Measurements from ENCODE around the gene PTPN18. TPM values are rescaled to one million over a fixed set of nuclear protein-coding genes. Genes with fewer than 3 reads are reported as not detected.

PTPN18 gene
- polyA plus RNA-seq, 6 donors from 2014 or later: 57.8 to 83.3 (median 68.5) TPM

DNA sequence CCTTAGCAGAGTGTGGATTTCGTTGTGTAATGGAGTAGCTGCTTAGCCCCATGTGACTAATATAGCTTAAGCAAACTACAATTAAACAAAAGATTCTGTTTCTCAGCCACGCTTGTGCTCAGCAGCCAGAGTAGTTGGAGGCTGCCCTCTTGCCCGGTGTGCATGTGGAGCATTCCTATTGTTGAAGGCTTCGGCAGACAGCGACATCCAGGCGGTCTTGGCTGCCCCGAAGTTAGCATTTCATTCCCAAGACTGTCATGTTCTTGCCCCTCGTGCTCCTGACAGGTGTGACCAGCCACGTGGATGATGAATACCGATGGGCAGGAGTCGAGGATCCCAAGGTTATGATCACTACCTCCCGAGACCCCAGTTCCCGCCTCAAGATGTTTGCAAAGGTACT is 10.8 kb upstream of the PTPN18 start:
- Mint-ChIP-seq H3K4me3 (peak overlapping the region in 3 of 8 donors; percentile 98 to 99 (median 99)), H3K27me3 (no peaks in the 10 kb centered on the region)

DNA sequence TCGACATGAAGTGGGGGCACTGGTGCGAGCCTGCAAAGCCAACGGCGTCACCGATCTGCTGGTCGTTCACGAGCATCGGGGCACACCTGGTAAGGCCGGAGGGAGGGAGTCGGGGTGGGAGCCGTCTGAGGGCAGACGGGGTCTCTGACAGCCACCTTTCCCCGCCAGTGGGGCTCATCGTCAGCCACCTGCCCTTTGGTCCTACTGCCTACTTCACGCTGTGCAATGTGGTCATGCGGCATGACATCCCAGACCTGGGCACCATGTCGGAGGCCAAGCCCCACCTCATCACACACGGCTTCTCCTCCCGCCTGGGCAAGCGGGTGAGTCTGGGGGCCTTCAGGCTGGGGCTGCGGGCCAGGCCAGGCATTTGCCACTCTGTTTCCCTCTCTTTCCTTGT is 10.2 kb upstream of the PTPN18 start:
- no peak for ATAC-seq (ENCODE audit: low read depth in 2 of 2)
- H3K9me3 Mint-ChIP-seq: peaks cover 0 to 1% (median 0%) of the 10 kb centered on the region in 7 donors
- peaks cover 23 to 50% (median 37%) of the 10 kb centered on the region in 3 donors for H3K4me1 Mint-ChIP-seq
- peak overlapping the region in 1 of 6 donors; percentile 21 for H3K27ac Mint-ChIP-seq
- DNase-seq: no peak
- peaks cover 14 to 24% of the 10 kb centered on the region in 2 donors for H3K36me3 Mint-ChIP-seq
- H3K4me3 Mint-ChIP-seq: peak overlapping the region in 2 of 8 donors; percentile 58 to 77
- no peaks in the 10 kb centered on the region for H3K27me3 Mint-ChIP-seq

More for the DNA sequence above, 10.8 kb upstream of the PTPN18 start:
- ATAC-seq (ENCODE audit: low read depth in 2 of 2): no peak
- Mint-ChIP-seq H3K4me1 (peaks cover 28 to 55% (median 42%) of the 10 kb centered on the region in 3 donors), H3K27ac (no peak overlapping the region), H3K36me3 (peaks cover 14 to 28% of the 10 kb centered on the region in 2 donors), H3K9me3 (peaks cover 0 to 1% (median 0%) of the 10 kb centered on the region in 7 donors)
- no peak for DNase-seq

DNA sequence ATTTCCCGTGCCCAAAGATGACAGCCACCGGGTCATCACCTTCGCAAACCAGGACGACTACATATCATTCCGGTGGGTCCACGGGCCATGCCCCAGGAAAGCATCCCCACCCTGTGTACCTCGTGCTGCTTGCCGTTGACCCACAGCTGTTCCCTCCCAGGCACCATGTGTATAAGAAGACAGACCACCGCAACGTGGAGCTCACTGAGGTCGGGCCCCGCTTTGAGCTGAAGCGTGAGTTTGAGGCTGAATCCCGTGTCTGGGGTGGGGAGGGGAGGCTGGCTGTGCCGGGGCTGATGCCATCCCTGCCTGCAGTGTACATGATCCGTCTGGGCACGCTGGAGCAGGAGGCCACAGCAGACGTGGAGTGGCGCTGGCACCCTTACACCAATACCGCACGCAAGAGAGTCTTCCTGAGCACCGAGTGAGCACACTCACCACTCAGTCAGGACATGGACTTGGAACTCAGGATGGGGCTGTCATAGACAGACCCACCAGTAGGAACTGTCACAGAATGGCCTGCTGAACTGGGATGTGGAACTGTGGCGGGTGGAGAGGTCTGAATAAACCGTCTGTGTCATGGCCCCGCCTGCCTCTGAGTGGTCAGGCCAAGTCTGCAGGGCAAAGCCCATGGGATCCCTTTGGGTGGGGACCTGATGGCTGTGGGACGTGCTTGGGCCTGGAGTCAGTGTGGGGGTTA is 9.7 kb upstream of the PTPN18 start:
- DNase-seq (no peak), ATAC-seq (ENCODE audit: low read depth in 2 of 2) (no peak)
- Mint-ChIP-seq H3K4me3 (peak overlapping the region in 5 of 8 donors; percentile 30 to 77 (median 58)), H3K36me3 (peaks cover 14 to 24% of the 10 kb centered on the region in 2 donors), H3K27ac (peak overlapping the region in 1 of 6 donors; percentile 55), H3K4me1 (peaks cover 20 to 47% (median 33%) of the 10 kb centered on the region in 3 donors), H3K9me3 (peaks cover 0 to 1% (median 0%) of the 10 kb centered on the region in 7 donors), H3K27me3 (no peaks in the 10 kb centered on the region)

DNA sequence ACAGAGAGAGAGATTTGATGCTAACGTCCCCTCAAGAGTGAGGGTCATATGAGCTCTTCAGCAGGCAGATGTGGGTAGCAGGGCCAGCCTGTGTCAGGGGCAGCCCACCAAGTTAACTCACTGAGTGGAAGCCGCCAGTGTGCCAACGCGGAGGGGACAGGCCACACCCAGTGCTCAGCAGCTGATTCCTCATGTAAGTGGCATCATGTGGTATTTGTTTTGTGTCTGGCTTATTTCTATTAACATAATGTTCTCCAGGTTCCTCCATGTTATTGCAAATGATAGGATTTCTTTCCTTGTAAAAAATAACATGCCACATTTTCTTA is 9.2 kb upstream of the PTPN18 start:
- no peak for ATAC-seq (ENCODE audit: low read depth in 2 of 2)
- Mint-ChIP-seq H3K36me3 (peaks cover 14 to 24% of the 10 kb centered on the region in 2 donors), H3K27me3 (no peaks in the 10 kb centered on the region), H3K9me3 (peaks cover 0 to 1% (median 0%) of the 10 kb centered on the region in 7 donors), H3K4me1 (peaks cover 21 to 46% (median 31%) of the 10 kb centered on the region in 3 donors), H3K27ac (no peak overlapping the region), H3K4me3 (peak overlapping the region in 3 of 8 donors; percentile 30 to 77 (median 63))
- DNase-seq: no peak

DNA sequence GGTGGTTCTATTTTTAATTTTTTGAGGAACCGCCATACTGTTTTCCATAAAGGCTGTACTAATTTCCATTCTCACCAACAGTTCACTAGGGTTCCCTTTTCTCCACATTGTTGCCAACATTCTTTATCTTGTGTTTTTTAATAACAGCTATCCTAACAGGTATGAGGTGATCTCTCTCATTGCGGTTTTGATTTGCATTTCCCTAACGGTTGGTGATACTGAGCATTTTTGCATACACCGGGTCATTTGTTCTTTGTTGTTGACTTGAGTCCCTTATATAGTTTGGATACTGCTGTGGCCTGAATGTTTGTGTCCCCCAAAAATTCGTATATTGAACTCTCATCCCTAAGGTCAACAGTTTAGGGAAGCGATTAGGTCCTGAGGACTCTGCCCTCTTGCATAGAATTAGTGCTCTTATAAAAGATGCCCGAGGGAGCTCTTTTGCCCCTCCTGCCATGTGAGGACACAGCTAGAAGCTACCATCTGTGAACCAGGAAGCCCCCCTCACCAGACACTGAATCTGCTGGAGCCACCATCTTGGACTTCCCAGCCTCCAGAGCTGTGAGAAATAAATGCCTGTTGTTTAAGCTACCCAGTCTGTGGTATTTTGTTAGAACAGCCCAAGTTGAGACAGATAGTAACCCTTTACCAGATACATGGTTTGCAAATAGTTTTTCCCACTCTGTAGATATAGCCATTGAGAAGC is 8.5 kb upstream of the PTPN18 start:
- Mint-ChIP-seq H3K4me1 (peaks cover 23 to 50% (median 32%) of the 10 kb centered on the region in 3 donors), H3K9me3 (peaks cover 0 to 1% (median 0%) of the 10 kb centered on the region in 7 donors), H3K27ac (peak overlapping the region in 1 of 6 donors; percentile 51), H3K36me3 (peaks cover 14 to 24% of the 10 kb centered on the region in 2 donors), H3K27me3 (no peaks in the 10 kb centered on the region), H3K4me3 (peak overlapping the region in 1 of 8 donors; percentile 77)
- DNase-seq (no peak), ATAC-seq (ENCODE audit: low read depth in 2 of 2) (no peak)

DNA sequence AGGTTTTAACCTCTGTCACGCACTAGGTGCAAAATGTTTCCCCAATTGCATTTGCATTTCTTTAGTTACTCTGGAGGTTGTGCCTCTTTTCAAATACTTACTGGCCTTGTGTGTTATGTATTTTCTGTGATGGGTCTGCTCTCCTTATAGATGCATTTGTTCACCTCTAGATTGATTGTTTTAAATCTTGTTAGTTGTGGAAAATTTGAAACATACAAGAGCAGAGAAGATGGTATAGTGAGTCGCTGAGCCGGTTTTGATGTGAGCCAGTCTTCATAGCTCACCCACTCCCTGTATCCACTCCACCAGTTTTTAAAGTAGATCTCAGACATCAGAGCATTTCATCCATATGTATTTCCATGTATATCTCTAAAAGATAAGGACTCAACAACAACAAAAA is 6.7 kb upstream of the PTPN18 start:
- Mint-ChIP-seq H3K4me1 (peaks cover 21 to 37% (median 30%) of the 10 kb centered on the region in 3 donors), H3K36me3 (peaks cover 14 to 24% of the 10 kb centered on the region in 2 donors), H3K27ac (no peak overlapping the region), H3K4me3 (peak overlapping the region in 1 of 8 donors; percentile 69), H3K9me3 (no peaks in the 10 kb centered on the region), H3K27me3 (no peaks in the 10 kb centered on the region)
- DNase-seq: no peak
- no peak for ATAC-seq (ENCODE audit: low read depth in 2 of 2)

DNA sequence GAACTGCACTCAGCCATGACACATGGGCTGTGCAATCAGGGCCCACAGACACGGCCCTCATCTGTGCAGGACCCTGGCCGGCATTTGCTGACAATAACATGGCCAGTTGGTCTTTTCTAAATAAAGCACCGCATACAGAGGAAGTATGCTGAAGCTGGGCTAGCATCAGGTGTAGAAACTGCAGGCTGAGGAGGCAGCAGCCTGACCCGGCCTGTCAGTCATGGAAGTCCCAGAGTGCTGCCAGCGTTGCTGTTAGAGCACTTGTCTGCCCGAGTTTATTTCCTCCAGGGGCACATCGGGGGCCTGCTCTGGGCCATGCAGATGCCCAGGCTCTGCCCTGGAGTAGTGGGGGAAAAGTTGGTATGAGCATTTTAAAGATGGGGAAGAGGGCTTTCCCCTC is 4.1 kb upstream of the PTPN18 start:
- H3K4me1 Mint-ChIP-seq: peaks cover 22 to 34% (median 33%) of the 10 kb centered on the region in 3 donors
- H3K27ac Mint-ChIP-seq: peak overlapping the region in 4 of 6 donors; percentile 26 to 72 (median 46)
- peak overlapping the region in 3 of 8 donors; percentile 52 to 54 (median 54) for H3K4me3 Mint-ChIP-seq
- ATAC-seq (ENCODE audit: low read depth in 2 of 2) (no peak), DNase-seq (no peak)
- peaks cover 8 to 9% of the 10 kb centered on the region in 2 donors for H3K36me3 Mint-ChIP-seq
- H3K9me3 Mint-ChIP-seq: no peaks in the 10 kb centered on the region
- peaks cover 0 to 2% (median 0%) of the 10 kb centered on the region in 3 donors for H3K27me3 Mint-ChIP-seq

DNA sequence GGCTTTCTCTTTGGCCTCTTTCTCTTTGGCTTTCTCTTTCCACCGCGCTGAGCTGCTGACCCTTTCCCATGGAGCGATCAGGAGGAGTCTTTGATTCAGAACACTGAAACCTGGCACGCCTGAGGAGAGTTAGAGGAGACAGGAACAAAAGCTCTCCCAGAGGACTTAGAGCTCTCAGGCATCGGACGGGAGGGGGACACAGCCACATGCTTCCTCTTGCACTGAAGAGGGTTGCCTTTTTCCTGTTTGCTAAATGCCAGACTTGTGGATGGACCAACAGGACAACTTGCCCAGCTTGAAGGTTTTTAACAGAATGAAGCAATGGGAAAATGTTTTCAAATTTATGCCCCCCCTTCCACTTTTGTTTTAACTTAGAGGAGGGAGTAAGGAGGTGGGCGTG is 3.6 kb upstream of the PTPN18 start:
- Mint-ChIP-seq H3K27me3 (peaks cover 0 to 5% (median 0%) of the 10 kb centered on the region in 3 donors), H3K4me1 (peaks cover 22 to 34% (median 34%) of the 10 kb centered on the region in 3 donors), H3K9me3 (no peaks in the 10 kb centered on the region), H3K36me3 (peaks cover 5% of the 10 kb centered on the region in 2 donors), H3K4me3 (peak overlapping the region in 2 of 8 donors; percentile 54 to 68), H3K27ac (peak overlapping the region in 1 of 6 donors; percentile 53)
- ATAC-seq (ENCODE audit: low read depth in 2 of 2) (no peak), DNase-seq (no peak)

DNA sequence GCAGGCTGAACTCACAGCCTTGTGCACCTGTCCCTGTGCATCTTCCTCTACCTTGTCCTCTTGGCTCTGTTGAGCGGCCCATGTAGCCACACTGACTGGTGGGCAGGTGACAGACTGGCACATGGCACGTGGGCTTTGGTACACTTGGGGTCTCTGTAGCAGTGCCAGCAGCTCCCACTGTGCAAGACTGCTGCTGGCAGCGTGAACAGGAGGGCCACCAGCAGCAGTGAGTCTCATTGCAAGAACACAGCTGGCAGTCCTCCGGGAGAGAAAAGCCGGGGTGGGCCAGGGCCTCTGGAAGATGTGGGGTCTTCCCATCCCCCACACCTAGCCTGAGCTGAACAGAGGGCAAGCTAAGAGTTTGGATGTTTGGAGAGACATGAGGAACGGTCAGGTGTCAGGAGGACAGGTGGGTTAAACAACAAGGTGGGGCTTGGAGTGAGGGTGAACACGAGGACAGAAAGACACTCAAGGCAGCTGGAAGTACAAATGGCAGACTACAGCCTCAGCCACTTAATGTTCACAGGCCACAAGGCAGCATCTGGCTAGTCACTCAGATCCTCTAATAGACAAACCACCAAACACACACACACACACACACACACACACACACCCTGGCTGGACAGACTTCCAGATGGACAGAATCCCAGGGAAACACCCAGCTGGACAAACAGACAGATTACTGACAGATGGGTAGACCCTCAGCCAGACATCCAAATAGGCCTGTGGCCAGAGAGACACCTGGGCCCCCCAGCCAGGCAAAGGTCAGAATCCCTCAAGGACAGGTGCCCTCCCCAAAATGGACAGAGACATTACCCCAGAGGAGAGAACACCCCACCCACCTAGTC is 2.3 kb upstream of the PTPN18 start:
- no peak for ATAC-seq (ENCODE audit: low read depth in 2 of 2)
- peaks cover 0 to 6% (median 0%) of the 10 kb centered on the region in 3 donors for H3K27me3 Mint-ChIP-seq
- no peak for DNase-seq
- H3K9me3 Mint-ChIP-seq: no peaks in the 10 kb centered on the region
- peaks cover 22 to 34% (median 29%) of the 10 kb centered on the region in 3 donors for H3K4me1 Mint-ChIP-seq
- H3K36me3 Mint-ChIP-seq: no peaks in the 10 kb centered on the region
- peak overlapping the region in 1 of 6 donors; percentile 39 for H3K27ac Mint-ChIP-seq
- peak overlapping the region in 3 of 8 donors; percentile 37 to 91 (median 87) for H3K4me3 Mint-ChIP-seq

DNA sequence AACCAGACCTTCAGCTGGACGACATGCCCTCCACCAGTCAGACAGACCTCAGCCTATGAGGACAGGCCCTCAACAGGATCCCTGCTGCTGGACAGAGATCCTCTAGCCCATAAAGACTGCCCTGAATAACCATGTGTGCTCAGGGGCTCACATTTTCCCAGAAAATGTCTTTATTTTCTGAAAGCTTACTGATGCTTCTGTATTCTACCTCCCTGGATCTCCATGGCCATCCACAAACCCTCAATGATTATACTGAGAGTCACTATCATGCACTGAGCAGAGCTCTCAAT is 1.8 kb upstream of the PTPN18 start:
- H3K36me3 Mint-ChIP-seq: no peaks in the 10 kb centered on the region
- peak overlapping the region in 6 of 8 donors; percentile 16 to 91 (median 80) for H3K4me3 Mint-ChIP-seq
- no peaks in the 10 kb centered on the region for H3K9me3 Mint-ChIP-seq
- peak overlapping the region in 1 of 6 donors; percentile 24 for H3K27ac Mint-ChIP-seq
- no peak for ATAC-seq (ENCODE audit: low read depth in 2 of 2)
- no peak for DNase-seq
- peaks cover 0 to 11% (median 0%) of the 10 kb centered on the region in 3 donors for H3K27me3 Mint-ChIP-seq
- peaks cover 22 to 32% (median 29%) of the 10 kb centered on the region in 3 donors for H3K4me1 Mint-ChIP-seq

DNA sequence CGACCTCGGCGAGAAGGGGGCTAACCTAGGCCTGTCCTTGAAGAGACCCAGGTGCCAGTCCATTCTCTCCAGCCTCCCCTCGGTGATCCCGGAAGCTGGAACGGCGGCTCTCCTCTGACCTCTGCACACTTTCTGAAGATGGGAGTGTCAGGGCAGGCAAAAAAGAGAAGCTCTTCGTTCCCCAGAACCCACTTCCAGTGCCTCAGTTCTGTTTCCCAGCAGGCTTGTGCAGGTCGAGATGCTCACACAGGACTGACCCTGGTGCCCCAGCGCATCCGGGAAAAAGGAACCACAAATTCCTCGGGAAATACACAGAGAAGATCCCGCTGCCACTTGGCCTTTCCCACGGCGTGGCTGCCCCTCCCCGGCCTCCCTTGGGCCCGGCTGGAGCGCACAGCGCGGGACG is 681 bp upstream of the PTPN18 start:
- Mint-ChIP-seq H3K4me3 (peak overlapping the region; percentile 77 to 91 (median 83)), H3K27ac (peak overlapping the region in 1 of 6 donors; percentile 47), H3K27me3 (peaks cover 0 to 11% (median 0%) of the 10 kb centered on the region in 3 donors), H3K36me3 (no peaks in the 10 kb centered on the region), H3K9me3 (peaks cover 0 to under 1% (median 0%) of the 10 kb centered on the region in 7 donors), H3K4me1 (peaks cover 22 to 29% (median 25%) of the 10 kb centered on the region in 3 donors)
- no peak for ATAC-seq (ENCODE audit: low read depth in 2 of 2)
- DNase-seq: no peak

DNA sequence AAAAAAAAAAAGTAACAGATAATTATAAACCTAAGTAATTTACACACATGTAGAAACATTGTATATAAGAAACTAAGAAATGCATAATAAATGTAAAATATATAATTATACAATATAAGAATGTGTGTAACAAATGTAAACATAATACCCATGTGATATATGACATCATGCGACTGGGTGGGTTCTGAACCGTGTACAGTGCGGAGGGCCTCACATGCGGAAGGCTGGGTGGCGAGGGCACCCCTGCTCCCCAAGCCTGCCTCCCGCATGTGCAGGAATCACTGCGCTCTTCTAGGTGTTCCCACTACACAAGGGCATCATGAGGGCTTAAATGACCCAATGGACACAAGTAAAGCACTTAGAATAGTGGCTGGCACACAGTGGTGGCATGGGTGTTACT is 2.0 kb downstream of the PTPN18 start:
- no peak overlapping the region for H3K27ac Mint-ChIP-seq
- no peaks in the 10 kb centered on the region for H3K36me3 Mint-ChIP-seq
- peak overlapping the region in 3 of 8 donors; percentile 9 to 43 (median 25) for H3K4me3 Mint-ChIP-seq
- DNase-seq (no peak), ATAC-seq (ENCODE audit: low read depth in 2 of 2) (no peak)
- H3K27me3 Mint-ChIP-seq: peaks cover 0 to 18% (median 0%) of the 10 kb centered on the region in 3 donors
- peaks cover 0 to 4% (median 0%) of the 10 kb centered on the region in 7 donors for H3K9me3 Mint-ChIP-seq
- H3K4me1 Mint-ChIP-seq: peaks cover 12 to 20% (median 12%) of the 10 kb centered on the region in 3 donors

Measured in naive B cell (primary cell).